Right ventricle myocardium superior (tissue), 1 donor: ENCODE measurements around the gene CSMD2. TPM values are rescaled to one million over a fixed set of nuclear protein-coding genes. Genes with fewer than 3 reads are reported as not detected.
A peak's percentile ranks its signal among the peaks of the same experiment; 100 is the strongest.
"Not testable (repeated sequence)": the region's sequence is repeated elsewhere in the genome, so short reads cannot be mapped to it uniquely, and the experiment has no call there.

ENCODE experiments used
- ATAC-seq: fragments of 200-7000 bp; cut with Tn5 transposase; one replicate; pipeline ENCODE4 v1.9.1; 2020; ENCODE audit warnings: mild to moderate bottlenecking; ENCODE audit not compliant: poor library complexity
- DNase-seq: peaks from one replicate; pipeline ENCODE4 v3.0.0-alpha.2; 2020
- intact Hi-C: fragments of 100-400 bp; cut with DNase I; formaldehyde crosslinking; loops from one replicate; pipeline ENCODE4 v1.11.2; 2022
- total RNA-seq: library from RNA; stranded (reverse); fragmentation: NEBNext Ultra II Directional; extraction: Animal tissue kit (Norgen Biotek cat#: 25700); gene quantifications from one replicate; pipeline ENCODE4 v1.2.1, GENCODE V29; 2021
- donor health status: DM: no; HTN: yes; CAD: no; lungs with severe emphysema.

Gene CSMD2
- total RNA-seq, 1 donor from 2014 or later: 0.40 TPM

GRCh38 chr1:34126486-34126885 lies 38.5 kb downstream of the CSMD2 start:
- DNase-seq (no peak), ATAC-seq (no peak)
- intact Hi-C loops: no loop called here

DNA sequence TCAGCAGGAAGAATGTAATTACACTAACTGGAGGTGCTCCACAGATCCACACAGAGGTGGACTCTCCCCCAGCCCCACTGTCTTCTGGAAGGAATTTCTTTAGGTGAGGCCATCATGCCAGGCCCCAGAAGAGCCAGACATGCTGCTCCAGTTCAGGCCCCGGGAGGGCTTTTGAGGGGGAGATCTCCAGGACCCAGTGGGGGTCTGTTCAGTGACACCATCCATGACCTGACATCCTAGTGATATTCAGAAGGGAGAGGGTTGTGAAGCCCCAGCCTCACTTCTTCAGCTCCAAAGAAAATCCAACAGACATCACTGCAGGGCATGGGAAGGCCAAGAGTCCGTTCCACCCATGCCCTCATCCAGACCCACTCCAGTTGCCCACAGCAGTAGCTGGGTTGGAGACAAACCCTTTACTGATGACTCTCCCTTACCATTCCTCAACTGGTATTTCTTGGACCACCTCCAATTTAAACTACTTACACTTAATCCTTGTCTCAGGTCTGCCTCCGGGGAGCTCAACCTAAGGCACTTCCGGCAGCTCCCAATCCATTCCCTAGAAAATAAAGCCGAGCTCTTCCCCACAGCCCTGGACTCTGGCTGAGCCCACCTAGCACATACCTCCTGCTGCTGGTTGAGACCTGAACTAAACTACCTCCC lies 39.2 kb downstream of the CSMD2 start:
- DNase-seq (no peak), ATAC-seq (no peak)
- intact Hi-C loops: no loop called here

- DNase-seq (no peak), ATAC-seq (no peak)
- intact Hi-C loops: no loop called here
These were observed 42.7 kb downstream of the CSMD2 start for GRCh38 chr1:34122080-34122932.

- ATAC-seq: no peak
- no peak for DNase-seq
- intact Hi-C loops: loop anchor here (10.0 kb wide), 3 partner anchors 380 to 630 kb away; no protein-coding TSS in a partner anchor
These were observed 49.8 kb downstream of the CSMD2 start for GRCh38 chr1:34115233-34115632.

GRCh38 chr1:34113887-34114286 lies 51.1 kb downstream of the CSMD2 start:
- no peak for DNase-seq
- ATAC-seq: no peak
- intact Hi-C loops: loop anchor here (5.0 to 10.0 kb wide), 5 partner anchors 237 to 631 kb away; no protein-coding TSS in a partner anchor

GRCh38 chr1:34113362-34113761 lies 51.7 kb downstream of the CSMD2 start:
- intact Hi-C loops: loop anchor here (5.0 to 10.0 kb wide), 5 partner anchors 236 to 631 kb away; no protein-coding TSS in a partner anchor
- DNase-seq: peak; percentile 48
- peak; percentile 68 for ATAC-seq

- no peak for ATAC-seq
- no peak for DNase-seq
- intact Hi-C loops: no loop called here
These were observed 56.3 kb downstream of the CSMD2 start for GRCh38 chr1:34108711-34109110.

- DNase-seq (no peak), ATAC-seq (no peak)
- intact Hi-C loops: no loop called here
These were observed 56.8 kb downstream of the CSMD2 start for GRCh38 chr1:34108269-34108668.

GRCh38 chr1:34101151-34101550 lies 63.9 kb downstream of the CSMD2 start:
- DNase-seq (no peak), ATAC-seq (no peak)
- intact Hi-C loops: no loop called here

DNA sequence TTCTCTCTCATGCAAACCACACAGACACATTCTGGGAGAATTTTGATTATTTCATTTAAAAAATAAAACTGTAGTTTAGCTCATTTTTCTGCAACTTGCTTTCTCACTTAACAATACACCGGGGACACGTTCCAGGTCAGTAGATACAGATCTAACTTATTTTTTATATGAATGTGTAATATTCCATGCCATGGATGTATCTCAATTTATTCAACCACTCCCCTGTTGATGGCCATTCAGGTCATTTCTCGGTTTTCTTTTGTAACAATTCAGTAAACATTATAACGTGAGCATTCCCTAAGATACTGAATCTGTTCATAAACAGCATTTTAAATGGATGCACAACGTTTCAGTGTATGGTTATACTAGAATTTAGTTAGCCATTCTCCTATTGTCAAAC lies 64.7 kb downstream of the CSMD2 start:
- no peak for ATAC-seq
- intact Hi-C loops: no loop called here

GRCh38 chr1:34092399-34092798 lies 72.6 kb downstream of the CSMD2 start:
- ATAC-seq, intact Hi-C loops, DNase-seq: not testable (repeated sequence)

More for the DNA sequence above, 64.7 kb downstream of the CSMD2 start:
- no peak for DNase-seq

DNA sequence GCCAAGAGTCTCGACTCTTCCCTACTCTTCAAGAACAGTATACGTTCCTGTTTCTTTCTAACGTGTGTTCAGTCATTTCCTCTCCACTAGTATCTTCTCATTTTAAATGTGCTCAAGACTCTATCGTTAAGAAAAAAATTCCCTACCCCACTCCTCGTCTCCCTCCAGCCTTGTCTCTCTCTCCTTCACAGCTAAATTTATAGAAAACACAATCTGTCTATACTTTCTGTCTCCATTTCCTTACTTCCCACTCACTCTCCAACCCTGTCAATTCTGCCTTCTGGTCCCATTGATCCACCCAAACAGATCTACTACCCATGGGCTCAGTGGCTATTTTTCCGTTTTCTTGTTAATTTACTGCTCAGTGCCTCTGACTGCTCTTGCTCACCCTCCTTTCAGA lies 75.3 kb downstream of the CSMD2 start:
- intact Hi-C loops: no loop called here
- ATAC-seq: no peak

GRCh38 chr1:34087986-34088385 lies 77.0 kb downstream of the CSMD2 start:
- no peak for ATAC-seq
- intact Hi-C loops: no loop called here
- no peak for DNase-seq

More for the DNA sequence above, 75.3 kb downstream of the CSMD2 start:
- DNase-seq: no peak

DNA sequence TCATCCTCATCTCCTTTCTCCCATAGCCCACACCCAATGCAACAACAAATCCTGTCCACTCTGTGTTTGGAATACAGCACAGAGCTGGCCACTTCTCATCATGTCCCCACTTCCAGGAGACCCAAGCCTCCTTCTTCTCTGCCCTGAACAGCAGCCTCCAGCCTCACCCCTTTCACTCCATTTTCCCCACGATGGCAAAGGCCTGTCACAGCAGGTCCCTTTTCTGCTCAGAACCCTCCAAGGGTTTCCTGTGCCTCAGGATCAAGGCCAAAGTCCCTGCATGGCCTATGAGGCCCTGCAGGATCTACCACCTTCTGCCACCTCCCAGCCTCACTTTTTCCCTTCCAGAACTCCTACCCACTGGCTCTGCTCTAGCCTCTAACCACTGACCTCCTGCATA lies 78.5 kb downstream of the CSMD2 start:
- ATAC-seq (no peak), DNase-seq (no peak)
- intact Hi-C loops: no loop called here

GRCh38 chr1:34083974-34084373 lies 81.1 kb downstream of the CSMD2 start:
- ATAC-seq: no peak
- intact Hi-C loops: no loop called here

DNA sequence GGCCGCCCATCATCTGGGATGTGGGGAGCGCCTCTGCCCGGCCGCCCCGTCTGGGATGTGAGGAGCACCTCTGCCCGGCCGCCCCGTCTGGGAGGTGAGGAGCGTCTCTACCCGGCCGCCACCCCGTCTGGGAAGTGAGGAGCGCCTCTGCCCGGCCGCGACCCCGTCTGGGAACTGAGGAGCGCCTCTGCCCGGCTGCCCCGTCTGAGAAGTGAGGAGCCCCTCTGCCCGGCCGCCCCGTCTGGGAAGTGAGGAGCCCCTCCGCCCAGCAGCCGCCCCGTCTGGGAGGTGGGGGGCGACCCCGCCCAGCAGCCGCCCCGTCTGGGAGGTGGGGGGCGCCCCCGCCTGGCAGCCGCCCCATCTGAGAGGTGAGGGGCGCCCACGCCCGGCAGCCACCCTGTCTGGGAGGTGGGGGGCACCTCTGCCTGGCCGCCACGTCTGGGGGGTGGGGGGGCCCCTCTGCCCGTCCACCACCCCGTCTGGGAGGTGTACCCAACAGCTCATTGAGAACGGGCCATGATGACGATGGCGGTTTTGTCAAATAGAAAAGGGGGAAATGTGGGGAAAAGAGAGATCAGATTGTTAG lies 82.9 kb downstream of the CSMD2 start:
- DNase-seq, intact Hi-C loops, ATAC-seq: not testable (repeated sequence)

More at GRCh38 chr1:34083974-34084373, 81.1 kb downstream of the CSMD2 start:
- no peak for DNase-seq

GRCh38 chr1:34078383-34078782 lies 86.6 kb downstream of the CSMD2 start:
- no peak for DNase-seq
- no peak for ATAC-seq
- intact Hi-C loops: no loop called here

GRCh38 chr1:34075576-34075975 lies 89.5 kb downstream of the CSMD2 start:
- ATAC-seq (no peak), DNase-seq (no peak)
- intact Hi-C loops: no loop called here

GRCh38 chr1:34073028-34073695 lies 91.9 kb downstream of the CSMD2 start:
- intact Hi-C loops: no loop called here
- ATAC-seq (no peak), DNase-seq (no peak)
